ENCODE measurements around the gene LRP10. TPM values are rescaled to one million over a fixed set of nuclear protein-coding genes. Genes with fewer than 3 reads are reported as not detected.

The LRP10 gene
- total and polyA plus RNA-seq, 2 of the 8 experiments (the other 6 are each of a cell fraction or from before 2014, with no cell fraction given), result 12.4 to 15.6 TPM

GRCh38 chr14:22829661-22830442 lies 41.7 kb upstream of the LRP10 start, which contains the start of gene MRPL52 (continued):
- TF ChIP-seq CTCF (IDR thresholded peaks at IDR 0.05; ENCODE audit: control extremely low read depth in 1 of 3, insufficient read depth in 1 of 3, low read depth in 1 of 3, low read length in 3 of 3) (no peak), USF2 (IDR thresholded peaks at IDR 0.05; ENCODE audit: low read length) (no peak), CBX8 (IDR thresholded peaks at IDR 0.05; ENCODE audit: borderline replicate concordance, low read depth, low read length) (no peak), YY1 (IDR thresholded peaks at IDR 0.05; ENCODE audit: low read depth, low read length) (peak; percentile 99), SIN3A (conservative IDR thresholded peaks at IDR 0.05 in 1 of 2, IDR thresholded peaks at IDR 0.05 in 1 of 2; ENCODE audit: low read depth in 1 of 2, low read length in 2 of 2) (peak in 1 of 2 experiments; percentile 43; a peak in 1 of 4 replicates), CTBP2 (IDR thresholded peaks at IDR 0.05; ENCODE audit: borderline replicate concordance, insufficient read depth, insufficient read length, low read length) (no peak), CHD1 (IDR thresholded peaks at IDR 0.05; ENCODE audit: low read depth, low read length) (no peak), SIRT6 (IDR thresholded peaks at IDR 0.05; ENCODE audit: low read length) (no peak), KDM1A (IDR thresholded peaks at IDR 0.05; ENCODE audit: borderline replicate concordance, low read length) (no peak; the same call in 1 of the 2 replicates), POLR2A (IDR thresholded peaks at IDR 0.05; ENCODE audit: control extremely low read depth in 1 of 2, low read depth in 2 of 2, low read length in 2 of 2) (peak in 1 of 2 experiments; percentile 61; a peak in 2 of 3 replicates), JUN (IDR thresholded peaks at IDR 0.05; ENCODE audit: low read depth, low read length) (no peak), RFX5 (IDR thresholded peaks at IDR 0.05; ENCODE audit: borderline replicate concordance, low read depth, low read length) (no peak), BRCA1 (IDR thresholded peaks at IDR 0.05; ENCODE audit: low read depth, low read length) (no peak), SAP30 (IDR thresholded peaks at IDR 0.05; ENCODE audit: insufficient read depth, insufficient replicate concordance, low read length) (no peak), SP4 (IDR thresholded peaks at IDR 0.05; ENCODE audit: low read length) (no peak), NRF1 (IDR thresholded peaks at IDR 0.05; ENCODE audit: low read depth, low read length) (no peak), TEAD4 (IDR thresholded peaks at IDR 0.05; ENCODE audit: low read depth, low read length) (no peak), ASH2L (IDR thresholded peaks at IDR 0.05; ENCODE audit: low read length) (peak; percentile 82), GABPA (IDR thresholded peaks at IDR 0.05; ENCODE audit: borderline replicate concordance, insufficient read depth, low read length) (no peak), FOSL1 (IDR thresholded peaks at IDR 0.05; ENCODE audit: insufficient read depth, low read depth, low read length) (no peak), GTF2F1 (IDR thresholded peaks at IDR 0.05; ENCODE audit: borderline replicate concordance, low read depth, low read length) (no peak)
